Astrocyte (in vitro differentiated cells and primary cell): ENCODE measurements around the gene ADAMTS17. TPM values are rescaled to one million over a fixed set of nuclear protein-coding genes. Genes with fewer than 3 reads are reported as not detected.

Source experiments
- DNase-seq: peaks from one replicate; pipeline ENCODE4 v3.0.0-alpha.2; 2010; ENCODE audit warnings: low read depth
- FAIRE-seq: peaks from 2 replicates; lab custom pipeline; 2011; peaks lifted over from hg19 to GRCh38; lab: Jason Lieb, UNC
- H2AFZ ChIP-seq: 2 replicates; pipeline ENCODE4 v1.6.0; 2012; ENCODE audit warnings: low read depth, low read length, inconsistent platforms
- H3K27ac ChIP-seq: 2 replicates; pipeline ENCODE4 v1.5.1; 2011; ENCODE audit warnings: low read depth, low read length, inconsistent platforms
- H3K27me3 ChIP-seq: 2 replicates; pipeline ENCODE4 v1.6.0; 2011; ENCODE audit warnings: low read length, inconsistent platforms; ENCODE audit not compliant: insufficient read depth
- H3K36me3 ChIP-seq: 2 replicates; pipeline ENCODE4 v1.5.1; 2011; ENCODE audit warnings: low read length, inconsistent platforms; ENCODE audit not compliant: insufficient read depth
- H3K4me1 ChIP-seq: 2 replicates; pipeline ENCODE4 v1.5.1; 2011; ENCODE audit warnings: low read length, inconsistent platforms; ENCODE audit not compliant: insufficient read depth
- H3K4me2 ChIP-seq: 2 replicates; pipeline ENCODE4 v1.6.0; 2012; ENCODE audit warnings: low read length, inconsistent platforms
- H3K4me3 ChIP-seq: 2 replicates; pipeline ENCODE4 v1.5.1; 2011; ENCODE audit warnings: low read depth, mild to moderate bottlenecking, low read length, inconsistent platforms; ENCODE audit not compliant: insufficient read depth
- H3K79me2 ChIP-seq: 2 replicates; pipeline ENCODE4 v1.6.0; 2012; ENCODE audit warnings: mild to moderate bottlenecking, low read length, inconsistent platforms; ENCODE audit not compliant: insufficient read depth
- H3K9ac ChIP-seq: 2 replicates; pipeline ENCODE4 v1.6.0; 2012; ENCODE audit warnings: mild to moderate bottlenecking, low read length, inconsistent platforms
- H3K9me3 ChIP-seq: 2 replicates; pipeline ENCODE4 v1.5.1; 2012; ENCODE audit warnings: low read depth, mild to moderate bottlenecking, low read length, inconsistent platforms; ENCODE audit not compliant: insufficient read depth
- H4K20me1 ChIP-seq: 2 replicates; pipeline ENCODE4 v1.6.0; 2012; ENCODE audit warnings: low read length, inconsistent platforms; ENCODE audit not compliant: insufficient read depth
- H3K27ac Mint-ChIP-seq: one replicate; pipeline ENCODE4 v1.8.0; 2021; ENCODE audit warnings: mild to moderate bottlenecking, mixed read lengths; ENCODE audit not compliant: unreplicated experiment
- H3K27me3 Mint-ChIP-seq: one replicate; pipeline ENCODE4 v1.8.0; 2021; ENCODE audit warnings: low read depth, mixed read lengths; ENCODE audit not compliant: unreplicated experiment
- H3K36me3 Mint-ChIP-seq: one replicate; pipeline ENCODE4 v1.8.0; 2021; ENCODE audit warnings: low read depth, mixed read lengths; ENCODE audit not compliant: unreplicated experiment
- H3K4me1 Mint-ChIP-seq: one replicate; pipeline ENCODE4 v1.8.0; 2021; ENCODE audit warnings: low read depth, mixed read lengths; ENCODE audit not compliant: unreplicated experiment
- H3K4me3 Mint-ChIP-seq: one replicate; pipeline ENCODE4 v1.8.0; 2021; ENCODE audit warnings: mild to moderate bottlenecking, moderate library complexity, mixed read lengths; ENCODE audit not compliant: unreplicated experiment
- H3K9me3 Mint-ChIP-seq: one replicate; pipeline ENCODE4 v1.8.0; 2021; ENCODE audit warnings: mild to moderate bottlenecking, mixed read lengths; ENCODE audit not compliant: unreplicated experiment
- CTCF ChIP-seq: IDR thresholded peaks from 2 replicates; pipeline ENCODE4 v1.5.1; 2011; ENCODE audit warnings: low read depth, mild to moderate bottlenecking, inconsistent platforms, low read length, moderate library complexity; ENCODE audit not compliant: insufficient read depth
- EZH2 ChIP-seq: IDR thresholded peaks from 2 replicates; pipeline ENCODE4 v1.6.1; 2012; ENCODE audit warnings: mild to moderate bottlenecking, low read length, inconsistent platforms; ENCODE audit not compliant: insufficient read depth
- total RNA-seq: library from RNA; stranded (reverse); gene quantifications from 2 replicates; pipeline ENCODE4 v1.2.1, GENCODE V29; 2021

ADAMTS17 gene
- total RNA-seq, 1 donor from 2014 or later: 0.27 TPM

GRCh38 chr15:100199711-100200286 is 142.0 kb downstream of the ADAMTS17 start:
- no peak for FAIRE-seq
- Histone ChIP-seq H3K4me1 (peaks cover 7% of the 10 kb centered on the region), H2AFZ (no peak overlapping the region), H3K9ac (no peak overlapping the region), H3K27me3 (peaks cover 21% of the 10 kb centered on the region), H3K9me3 (no peaks in the 10 kb centered on the region), H4K20me1 (no peaks in the 10 kb centered on the region), H3K27ac (no peak overlapping the region), H3K4me3 (no peak overlapping the region), H3K36me3 (no peaks in the 10 kb centered on the region), H3K4me2 (no peak overlapping the region), H3K79me2 (no peaks in the 10 kb centered on the region)
- Mint-ChIP-seq H3K4me1 (peaks cover 9% of the 10 kb centered on the region), H3K9me3 (peaks cover 5% of the 10 kb centered on the region), H3K36me3 (no peaks in the 10 kb centered on the region), H3K27me3 (peaks cover 51% of the 10 kb centered on the region), H3K27ac (no peak overlapping the region), H3K4me3 (no peak overlapping the region)
- no peak for DNase-seq
- TF ChIP-seq EZH2 (no peak), CTCF (no peak)

- no peaks in the 10 kb centered on the region for H3K36me3 Mint-ChIP-seq
- Histone ChIP-seq H3K27ac (no peak overlapping the region), H3K4me1 (peaks cover 7% of the 10 kb centered on the region), H2AFZ (no peak overlapping the region), H3K9ac (no peak overlapping the region), H3K4me2 (no peak overlapping the region), H3K4me3 (no peak overlapping the region), H3K36me3 (no peaks in the 10 kb centered on the region), H3K9me3 (no peaks in the 10 kb centered on the region), H3K79me2 (no peaks in the 10 kb centered on the region), H4K20me1 (no peaks in the 10 kb centered on the region), H3K27me3 (peaks cover 21% of the 10 kb centered on the region)
- H3K27ac Mint-ChIP-seq: no peak overlapping the region
- peaks cover 11% of the 10 kb centered on the region for H3K4me1 Mint-ChIP-seq
- peaks cover 51% of the 10 kb centered on the region for H3K27me3 Mint-ChIP-seq
- FAIRE-seq (no peak), DNase-seq (no peak)
- no peak overlapping the region for H3K4me3 Mint-ChIP-seq
- H3K9me3 Mint-ChIP-seq: peaks cover 4% of the 10 kb centered on the region
- no peak for TF ChIP-seq EZH2
- no peak for TF ChIP-seq CTCF
Observed at GRCh38 chr15:100198442-100198841, 143.3 kb downstream of the ADAMTS17 start.

GRCh38 chr15:100196326-100197058 is 145.3 kb downstream of the ADAMTS17 start:
- H3K9me3 Mint-ChIP-seq: peaks cover 5% of the 10 kb centered on the region
- Histone ChIP-seq H3K9me3 (no peaks in the 10 kb centered on the region), H3K9ac (no peak overlapping the region), H4K20me1 (no peaks in the 10 kb centered on the region), H3K4me1 (peaks cover under 1% of the 10 kb centered on the region), H3K4me3 (no peak overlapping the region), H3K27ac (no peak overlapping the region), H3K27me3 (peaks cover 20% of the 10 kb centered on the region), H2AFZ (no peak overlapping the region), H3K36me3 (no peaks in the 10 kb centered on the region), H3K79me2 (no peaks in the 10 kb centered on the region), H3K4me2 (no peak overlapping the region)
- no peak overlapping the region for H3K4me3 Mint-ChIP-seq
- no peak overlapping the region for H3K27ac Mint-ChIP-seq
- no peak for DNase-seq
- H3K36me3 Mint-ChIP-seq: no peaks in the 10 kb centered on the region
- peaks cover 2% of the 10 kb centered on the region for H3K4me1 Mint-ChIP-seq
- FAIRE-seq: no peak
- H3K27me3 Mint-ChIP-seq: peaks cover 54% of the 10 kb centered on the region
- TF ChIP-seq EZH2 (no peak), CTCF (no peak)
